Left renal cortex interstitium (tissue), 4 donors: ENCODE data around the gene TMEM258. TPM values are rescaled to one million over a fixed set of nuclear protein-coding genes. Genes with fewer than 3 reads are reported as not detected.

ENCODE experiments used
- DNase-seq, 4 donors: peaks; one replicate each; pipeline ENCODE4 v3.0.0-alpha.2; 2013; ENCODE audit warnings: low read depth in 4 of 4, low spot score in 2 of 4, missing footprints in 1 of 4
- polyA plus RNA-seq, 4 donors: library from polyadenylated mRNA; unstranded; fragments of 120-200 nt; gene quantifications; one replicate each; pipeline ENCODE4 v1.2.1, GENCODE V29; 2013; ENCODE audit not compliant: insufficient read length in 4 of 4

The TMEM258 gene
- polyA plus RNA-seq, 4 donors: 151 to 213 (median 165) TPM

GRCh38 chr11:61777234-61778090, 14.9 kb downstream of the TMEM258 start:
- no peak for DNase-seq

- no peak for DNase-seq
These were observed 15.8 kb downstream of the TMEM258 start for GRCh38 chr11:61776561-61777075.

DNA sequence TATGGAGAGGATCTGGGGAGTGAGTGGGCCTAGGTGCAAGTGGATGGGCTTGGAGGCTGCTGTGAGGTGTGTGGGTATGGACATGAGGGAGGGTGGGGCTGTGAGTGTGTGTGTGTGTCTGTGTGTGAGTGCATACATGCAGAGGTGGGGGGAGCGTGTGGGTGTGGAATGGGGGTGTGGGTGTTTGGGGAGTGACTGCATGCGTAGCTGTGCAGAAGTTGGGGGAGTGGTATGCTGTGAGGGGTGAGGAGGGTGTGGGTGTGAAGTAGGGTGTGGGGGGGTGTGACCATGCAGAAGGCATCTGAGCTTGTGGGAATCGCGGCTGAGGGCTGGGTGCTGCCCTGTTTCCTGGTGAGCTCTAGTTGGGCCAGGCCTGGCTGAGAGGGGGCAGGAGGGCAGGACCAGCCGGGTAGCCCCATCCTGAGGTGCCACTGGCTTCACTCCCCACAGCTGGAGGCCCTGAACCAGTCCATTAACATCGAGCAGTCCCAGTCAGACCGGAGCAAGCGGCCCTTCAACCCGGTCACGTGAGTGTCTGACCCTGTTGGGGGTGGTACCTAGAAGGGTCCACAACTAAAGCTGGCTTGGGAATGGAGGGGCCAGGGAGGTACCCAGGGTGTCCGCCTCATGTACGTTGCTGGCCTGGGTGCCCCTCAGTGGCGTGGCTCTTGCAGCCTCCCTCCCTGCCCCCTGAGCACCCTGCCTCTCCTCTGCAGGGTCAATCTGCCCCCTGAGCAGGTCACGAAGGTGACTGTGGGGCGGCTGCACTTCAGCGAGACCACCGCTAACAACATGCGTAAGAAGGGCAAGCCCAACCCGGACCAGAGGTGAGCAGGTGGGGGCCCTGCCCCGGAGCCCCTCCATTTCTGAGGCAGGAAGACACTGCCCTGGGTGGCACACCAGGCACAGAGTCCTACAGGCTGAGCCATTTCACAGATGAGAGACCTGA, 16.5 kb downstream of the TMEM258 start:
- DNase-seq: no peak

DNA sequence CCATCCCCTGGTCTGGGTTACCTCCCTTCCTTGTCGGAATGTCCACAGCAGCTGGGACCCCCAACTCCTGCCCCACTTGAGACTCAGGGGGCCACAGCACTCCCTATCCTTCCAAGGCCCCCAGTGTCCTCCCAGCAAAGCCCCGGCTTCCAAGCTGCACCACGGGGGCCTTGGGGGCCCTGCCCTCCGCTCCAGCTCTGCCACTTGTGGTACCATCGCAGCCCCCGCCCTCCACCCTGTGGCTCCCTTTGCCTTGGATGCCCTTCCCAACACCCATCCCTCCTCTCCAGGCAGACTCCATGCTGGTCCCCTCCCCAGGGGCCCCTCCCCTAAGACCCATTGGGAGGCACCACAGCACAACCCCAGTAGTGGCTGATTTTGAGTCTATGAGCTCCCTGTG, 17.3 kb downstream of the TMEM258 start:
- DNase-seq: no peak

- DNase-seq: no peak
These were observed 18.0 kb downstream of the TMEM258 start for GRCh38 chr11:61774411-61774810.

- no peak for DNase-seq
These were observed 18.6 kb downstream of the TMEM258 start for GRCh38 chr11:61773809-61774208.

- no peak for DNase-seq
These were observed 19.0 kb downstream of the TMEM258 start for GRCh38 chr11:61773356-61773755.

DNA sequence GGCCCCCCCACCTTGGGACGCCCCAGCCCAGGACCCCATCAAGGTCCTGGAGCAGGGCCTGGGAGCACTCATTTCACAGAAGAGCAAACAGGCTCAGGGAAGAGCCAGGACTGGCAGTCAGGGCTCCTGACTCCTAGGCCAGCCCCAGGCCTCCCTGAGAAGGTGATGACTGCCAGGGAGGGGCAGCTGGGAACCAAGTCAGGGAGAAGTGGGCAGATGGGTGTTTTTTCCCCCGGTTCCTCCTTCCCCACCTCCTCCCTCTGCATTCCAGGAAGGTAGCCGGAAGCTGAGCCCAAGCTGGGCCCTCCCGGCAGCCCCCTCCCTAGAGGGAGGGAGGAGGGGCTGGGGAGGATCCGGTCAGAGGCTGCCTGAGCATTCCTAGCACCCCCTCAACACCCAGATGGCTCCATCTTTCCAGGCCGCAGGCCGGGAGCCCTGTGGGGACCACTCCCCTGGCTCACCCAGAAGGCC, 20.4 kb downstream of the TMEM258 start:
- DNase-seq: peak in 1 of 4 donors; percentile 61

GRCh38 chr11:61771195-61771894, 21.1 kb downstream of the TMEM258 start:
- no peak for DNase-seq

GRCh38 chr11:61769946-61770683, 22.3 kb downstream of the TMEM258 start:
- no peak for DNase-seq

DNA sequence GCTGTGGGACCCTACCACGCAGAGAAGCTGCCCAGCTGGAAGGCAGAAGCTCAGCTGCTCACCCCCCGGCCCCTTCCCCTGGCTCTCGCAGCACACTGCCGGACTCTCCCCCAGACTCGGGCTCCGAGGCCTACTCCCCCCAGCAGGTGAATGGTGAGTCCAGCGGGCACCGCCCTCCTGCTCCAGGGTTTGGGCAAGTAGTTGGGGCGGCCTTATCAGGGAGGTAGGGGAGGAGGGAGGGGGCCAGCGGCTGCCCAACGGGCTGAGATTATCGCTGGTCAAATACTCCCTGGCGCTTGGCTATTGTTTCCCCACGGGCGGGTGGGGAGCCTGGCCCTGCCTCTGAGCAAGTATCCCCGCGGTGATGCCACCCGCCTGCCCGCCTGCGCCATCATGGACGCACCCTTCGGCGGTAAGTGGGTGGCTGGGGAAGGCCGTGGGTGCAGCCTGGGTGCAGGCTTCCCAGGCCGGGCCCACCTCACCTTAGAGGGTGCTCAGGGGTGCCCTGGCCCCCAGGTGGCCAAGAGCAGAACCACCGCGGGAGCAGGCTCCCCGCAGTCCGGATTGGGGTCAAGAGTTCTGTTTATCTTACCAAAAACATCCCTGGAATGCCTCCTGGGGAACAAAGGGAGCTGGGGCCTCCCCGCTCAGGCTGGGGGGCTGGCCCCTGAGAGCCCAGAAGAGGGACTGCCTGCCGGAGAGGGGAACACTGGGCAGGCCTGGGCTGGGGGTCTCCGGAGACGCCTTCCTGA, 23.1 kb downstream of the TMEM258 start:
- no peak for DNase-seq

- no peak for DNase-seq
These were observed 23.9 kb downstream of the TMEM258 start for GRCh38 chr11:61768376-61769076.

DNA sequence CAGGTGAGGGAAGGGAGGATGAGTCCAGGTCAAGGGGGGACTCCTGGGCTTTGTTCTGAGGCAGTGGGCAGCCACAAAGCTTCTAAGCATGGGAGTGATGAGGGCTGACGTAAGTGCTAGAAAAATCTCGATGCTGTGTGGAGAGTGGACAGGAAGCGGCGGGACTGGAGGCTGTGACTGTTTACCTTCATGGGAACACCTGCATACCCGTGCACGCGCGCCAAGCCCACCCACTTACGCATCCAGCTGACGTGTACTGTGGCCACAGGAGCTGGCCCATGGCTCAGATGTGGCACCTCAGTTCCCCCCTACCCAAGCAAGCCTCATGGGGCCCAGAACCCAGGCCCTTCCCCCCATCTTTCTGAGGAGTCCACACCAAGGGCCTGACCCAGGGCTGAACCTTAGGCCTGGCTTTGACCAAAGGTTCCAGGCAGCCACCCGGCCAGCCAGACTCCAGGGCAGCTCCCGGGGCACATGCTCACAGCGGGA, 26.0 kb downstream of the TMEM258 start:
- no peak for DNase-seq

DNA sequence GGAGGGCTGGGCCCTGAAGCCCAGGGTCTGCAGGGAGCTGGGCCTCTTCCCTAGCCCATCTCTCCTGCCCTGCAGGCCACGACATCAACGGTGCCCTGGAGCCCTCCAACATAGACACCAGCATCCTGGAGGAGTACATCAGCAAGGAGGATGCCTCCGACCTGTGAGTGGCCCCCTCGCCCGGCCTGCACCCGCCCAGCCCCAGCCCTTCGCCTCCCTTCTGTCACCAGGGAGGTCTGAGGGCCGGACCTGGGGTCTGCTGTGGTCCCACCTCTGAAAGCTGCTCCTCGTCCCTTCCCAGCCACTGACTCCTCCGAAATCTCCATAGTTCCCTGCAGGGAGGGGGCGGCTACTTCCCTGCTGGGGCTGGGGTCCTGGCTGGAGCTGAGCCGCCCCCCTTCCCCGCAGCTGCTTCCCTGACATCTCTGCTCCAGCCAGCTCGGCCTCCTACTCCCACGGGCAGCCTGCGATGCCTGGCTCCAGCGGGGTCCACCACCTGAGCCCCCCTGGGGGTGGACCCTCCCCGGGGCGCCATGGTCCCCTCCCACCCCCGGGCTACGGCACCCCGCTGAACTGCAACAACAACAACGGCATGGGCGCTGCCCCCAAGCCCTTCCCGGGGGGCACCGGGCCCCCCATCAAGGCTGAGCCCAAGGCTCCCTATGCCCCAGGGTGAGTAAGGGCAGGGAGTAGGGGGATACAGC, 26.7 kb downstream of the TMEM258 start:
- no peak for DNase-seq

- no peak for DNase-seq
These were observed 27.7 kb downstream of the TMEM258 start for GRCh38 chr11:61764606-61765260.

DNA sequence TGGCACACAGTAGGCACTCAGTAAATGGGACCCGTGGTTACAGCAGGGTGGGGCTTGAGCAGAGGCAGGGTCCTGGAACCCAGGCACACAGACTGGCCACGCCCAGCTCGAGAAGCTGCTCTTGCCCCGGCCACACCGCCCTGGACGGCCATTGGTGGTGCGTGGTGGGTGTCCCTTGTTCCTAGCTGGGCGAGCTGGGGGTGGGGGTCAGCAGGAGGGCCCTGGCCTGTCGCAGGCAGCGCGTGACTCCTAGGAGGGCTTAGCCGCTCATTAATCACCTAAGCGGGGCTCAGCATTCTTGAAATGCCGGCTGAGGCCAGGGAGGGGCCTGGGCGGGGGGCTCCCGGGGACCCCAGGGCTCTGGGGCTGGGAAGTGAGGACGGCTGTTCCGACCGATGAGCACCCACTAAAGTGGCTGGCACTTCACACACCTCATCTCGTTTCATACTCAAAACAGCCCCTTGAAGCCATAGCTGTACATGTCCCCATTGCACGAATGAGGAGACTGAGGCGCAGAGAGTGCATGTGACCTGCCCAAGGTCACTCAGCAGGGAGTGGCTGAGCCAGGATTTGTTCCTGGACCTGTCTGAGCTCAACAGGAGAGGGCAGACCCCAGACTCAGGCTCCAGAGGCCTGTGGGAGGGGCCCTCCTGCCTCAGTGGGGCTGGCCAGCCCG, 28.3 kb downstream of the TMEM258 start:
- no peak for DNase-seq

DNA sequence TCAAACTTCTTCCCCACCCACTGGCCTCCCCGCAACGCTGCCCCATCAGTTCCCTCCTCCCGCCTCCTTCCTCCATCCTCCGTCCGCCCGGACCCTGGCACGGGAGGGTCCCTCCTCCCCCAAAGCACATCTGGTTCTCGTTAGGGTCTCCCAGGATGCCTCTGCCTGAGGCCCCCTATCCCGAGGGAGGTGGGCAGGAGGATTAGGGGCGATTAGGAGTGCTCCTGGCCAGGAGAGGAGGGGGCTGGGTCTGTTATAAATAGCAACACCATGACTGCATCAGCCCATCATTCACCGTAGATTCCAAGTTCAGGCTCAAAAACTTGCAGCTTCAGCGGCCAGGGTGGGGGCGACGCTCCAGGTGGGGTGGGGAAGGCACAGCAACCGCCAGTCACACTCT, 29.6 kb downstream of the TMEM258 start:
- no peak for DNase-seq
